ENCODE measurements around the gene REV1. TPM values are rescaled to one million over a fixed set of nuclear protein-coding genes. Genes with fewer than 3 reads are reported as not detected.

REV1 gene
- total and polyA plus RNA-seq, 2 of the 13 experiments (the other 11 are each of a cell fraction or from before 2014, with no cell fraction given), result 49.1 to 71.8 TPM

DNA sequence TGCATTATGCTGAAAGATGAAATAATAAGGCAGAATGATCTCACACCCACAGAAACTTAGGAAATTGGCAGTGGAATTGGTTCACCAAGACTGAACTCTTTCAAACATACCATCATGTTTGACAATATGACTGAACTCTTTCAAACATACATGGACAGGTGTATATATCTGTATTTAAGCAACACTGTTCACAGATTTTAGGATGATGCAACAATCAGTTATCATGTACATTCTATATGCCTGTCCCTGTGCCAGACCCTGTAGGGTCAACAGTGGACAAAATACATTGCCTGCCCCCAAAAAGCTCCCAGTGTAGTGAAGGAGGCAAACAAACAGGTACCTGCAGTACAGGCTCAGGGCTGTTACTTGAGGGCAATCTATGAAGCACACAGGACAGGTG is 2.9 kb upstream of the REV1 start:
- CTCF ChIA-PET (ENCODE audit: low intra/inter-chr PET ratio, low total read pairs), result no interaction called here
- TF ChIP-seq CEBPB (IDR thresholded peaks at IDR 0.05; ENCODE audit: borderline replicate concordance, low read depth, low read length) (peak; percentile 72; the same call in 1 of the 2 replicates), TFDP1 (CRISPR knock-in tag; IDR thresholded peaks at IDR 0.05; ENCODE audit: borderline replicate concordance) (no peak), SRY (CRISPR knock-in tag; IDR thresholded peaks at IDR 0.05) (no peak), MTA1 (CRISPR knock-in tag; IDR thresholded peaks at IDR 0.05; ENCODE audit: borderline replicate concordance) (no peak), ZNF44 (CRISPR knock-in tag; IDR thresholded peaks at IDR 0.05) (no peak), KLF11 (CRISPR knock-in tag; IDR thresholded peaks at IDR 0.05) (no peak), ATF4 (CRISPR knock-in tag; IDR thresholded peaks at IDR 0.05) (peak in 1 of 2 experiments; percentile 50; a peak in 1 of 4 replicates), ZNF713 (CRISPR knock-in tag; IDR thresholded peaks at IDR 0.05) (no peak), ATF7 (IDR thresholded peaks at IDR 0.05) (peak; percentile 54), ATF7 (CRISPR knock-in tag; IDR thresholded peaks at IDR 0.05) (no peak), ZNF563 (CRISPR knock-in tag; IDR thresholded peaks at IDR 0.05) (no peak)
- TF ChIP-seq, protein P1, sequence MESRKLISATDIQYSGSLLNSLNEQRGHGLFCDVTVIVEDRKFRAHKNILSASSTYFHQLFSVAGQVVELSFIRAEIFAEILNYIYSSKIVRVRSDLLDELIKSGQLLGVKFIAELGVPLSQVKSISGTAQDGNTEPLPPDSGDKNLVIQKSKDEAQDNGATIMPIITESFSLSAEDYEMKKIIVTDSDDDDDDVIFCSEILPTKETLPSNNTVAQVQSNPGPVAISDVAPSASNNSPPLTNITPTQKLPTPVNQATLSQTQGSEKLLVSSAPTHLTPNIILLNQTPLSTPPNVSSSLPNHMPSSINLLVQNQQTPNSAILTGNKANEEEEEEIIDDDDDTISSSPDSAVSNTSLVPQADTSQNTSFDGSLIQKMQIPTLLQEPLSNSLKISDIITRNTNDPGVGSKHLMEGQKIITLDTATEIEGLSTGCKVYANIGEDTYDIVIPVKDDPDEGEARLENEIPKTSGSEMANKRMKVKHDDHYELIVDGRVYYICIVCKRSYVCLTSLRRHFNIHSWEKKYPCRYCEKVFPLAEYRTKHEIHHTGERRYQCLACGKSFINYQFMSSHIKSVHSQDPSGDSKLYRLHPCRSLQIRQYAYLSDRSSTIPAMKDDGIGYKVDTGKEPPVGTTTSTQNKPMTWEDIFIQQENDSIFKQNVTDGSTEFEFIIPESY (CRISPR knock-in tag; IDR thresholded peaks at IDR 0.05), result no peak
- TF ChIP-seq, protein P2, sequence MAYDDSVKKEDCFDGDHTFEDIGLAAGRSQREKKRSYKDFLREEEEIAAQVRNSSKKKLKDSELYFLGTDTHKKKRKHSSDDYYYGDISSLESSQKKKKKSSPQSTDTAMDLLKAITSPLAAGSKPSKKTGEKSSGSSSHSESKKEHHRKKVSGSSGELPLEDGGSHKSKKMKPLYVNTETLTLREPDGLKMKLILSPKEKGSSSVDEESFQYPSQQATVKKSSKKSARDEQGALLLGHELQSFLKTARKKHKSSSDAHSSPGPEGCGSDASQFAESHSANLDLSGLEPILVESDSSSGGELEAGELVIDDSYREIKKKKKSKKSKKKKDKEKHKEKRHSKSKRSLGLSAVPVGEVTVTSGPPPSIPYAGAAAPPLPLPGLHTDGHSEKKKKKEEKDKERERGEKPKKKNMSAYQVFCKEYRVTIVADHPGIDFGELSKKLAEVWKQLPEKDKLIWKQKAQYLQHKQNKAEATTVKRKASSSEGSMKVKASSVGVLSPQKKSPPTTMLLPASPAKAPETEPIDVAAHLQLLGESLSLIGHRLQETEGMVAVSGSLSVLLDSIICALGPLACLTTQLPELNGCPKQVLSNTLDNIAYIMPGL (CRISPR knock-in tag; IDR thresholded peaks at IDR 0.05; ENCODE audit: borderline replicate concordance in 1 of 2, low read depth in 1 of 2), result no peak
- TF ChIP-seq, protein P3, sequence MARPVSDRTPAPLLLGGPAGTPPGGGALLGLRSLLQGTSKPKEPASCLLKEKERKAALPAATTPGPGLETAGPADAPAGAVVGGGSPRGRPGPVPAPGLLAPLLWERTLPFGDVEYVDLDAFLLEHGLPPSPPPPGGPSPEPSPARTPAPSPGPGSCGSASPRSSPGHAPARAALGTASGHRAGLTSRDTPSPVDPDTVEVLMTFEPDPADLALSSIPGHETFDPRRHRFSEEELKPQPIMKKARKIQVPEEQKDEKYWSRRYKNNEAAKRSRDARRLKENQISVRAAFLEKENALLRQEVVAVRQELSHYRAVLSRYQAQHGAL (CRISPR knock-in tag; IDR thresholded peaks at IDR 0.05; ENCODE audit: not compliant biosample characterization), result no peak
- TF ChIP-seq, protein P4, sequence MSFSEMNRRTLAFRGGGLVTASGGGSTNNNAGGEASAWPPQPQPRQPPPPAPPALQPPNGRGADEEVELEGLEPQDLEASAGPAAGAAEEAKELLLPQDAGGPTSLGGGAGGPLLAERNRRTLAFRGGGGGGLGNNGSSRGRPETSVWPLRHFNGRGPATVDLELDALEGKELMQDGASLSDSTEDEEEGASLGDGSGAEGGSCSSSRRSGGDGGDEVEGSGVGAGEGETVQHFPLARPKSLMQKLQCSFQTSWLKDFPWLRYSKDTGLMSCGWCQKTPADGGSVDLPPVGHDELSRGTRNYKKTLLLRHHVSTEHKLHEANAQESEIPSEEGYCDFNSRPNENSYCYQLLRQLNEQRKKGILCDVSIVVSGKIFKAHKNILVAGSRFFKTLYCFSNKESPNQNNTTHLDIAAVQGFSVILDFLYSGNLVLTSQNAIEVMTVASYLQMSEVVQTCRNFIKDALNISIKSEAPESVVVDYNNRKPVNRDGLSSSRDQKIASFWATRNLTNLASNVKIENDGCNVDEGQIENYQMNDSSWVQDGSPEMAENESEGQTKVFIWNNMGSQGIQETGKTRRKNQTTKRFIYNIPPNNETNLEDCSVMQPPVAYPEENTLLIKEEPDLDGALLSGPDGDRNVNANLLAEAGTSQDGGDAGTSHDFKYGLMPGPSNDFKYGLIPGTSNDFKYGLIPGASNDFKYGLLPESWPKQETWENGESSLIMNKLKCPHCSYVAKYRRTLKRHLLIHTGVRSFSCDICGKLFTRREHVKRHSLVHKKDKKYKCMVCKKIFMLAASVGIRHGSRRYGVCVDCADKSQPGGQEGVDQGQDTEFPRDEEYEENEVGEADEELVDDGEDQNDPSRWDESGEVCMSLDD (CRISPR knock-in tag; IDR thresholded peaks at IDR 0.05; ENCODE audit: borderline replicate concordance), result no peak

More for the DNA sequence above, 2.9 kb upstream of the REV1 start:
- ATAC-seq, result no peak
- H3K79me2 ChIP-seq (ENCODE audit: insufficient read depth, low read length), result peaks cover 16% of the 10 kb centered on the region
- intact Hi-C loops (cut with micrococcal nuclease; ENCODE audit: unreplicated experiment), result loop anchor here (5.0 to 10.0 kb wide), 2 partner anchors 308 to 350 kb away; partner anchors contain the start of genes C2orf15, MITD1 and MRPL30
- peaks cover 0 to 12% of the 10 kb centered on the region in 2 experiments; a peak in 4 of 5 replicates for H3K27me3 ChIP-seq (ENCODE audit: control insufficient read depth in 1 of 2, insufficient read depth in 2 of 2, low read length in 2 of 2)
- H3K9me3 ChIP-seq (ENCODE audit: low read length), result no peaks in the 10 kb centered on the region
- BruUV-seq (replicated peaks), result no TSS peak
- in situ Hi-C loops (cut with HindIII; ENCODE audit: extremely low pct_ligation_motif_present, low pct_unique_long_range_greater_than_20kb), result no loop called here
- H3K4me1 ChIP-seq (ENCODE audit: insufficient read depth, low read length), result peaks cover 25% of the 10 kb centered on the region
- peaks cover 4% of the 10 kb centered on the region; the same call in 1 of the 2 replicates for H4K20me1 ChIP-seq (ENCODE audit: insufficient read depth, low read length)
- no peak overlapping the region for H2AFZ ChIP-seq (ENCODE audit: low read length)
- H3K36me3 ChIP-seq (replicated peaks in 1 of 2; ENCODE audit: control insufficient read depth in 1 of 2, insufficient read depth in 2 of 2, low read length in 2 of 2), result no peaks in the 10 kb centered on the region
- DNase-seq (ENCODE audit: low spot score), result no peak
- H3K4me3 ChIP-seq (replicated peaks in 1 of 3; ENCODE audit: insufficient read depth in 1 of 3, low read depth in 2 of 3, low read length in 3 of 3), result no peak overlapping the region
- FAIRE-seq, result no peak
- no peak overlapping the region for H3K4me2 ChIP-seq (ENCODE audit: low read depth, low read length)
- H3K9ac ChIP-seq (ENCODE audit: insufficient read depth, low read depth, low read length), result no peak overlapping the region
- no peak overlapping the region for H3K27ac ChIP-seq (ENCODE audit: extremely low read length, insufficient read depth, low read length)
- POLR2A ChIA-PET, result no interaction called here
